Mesenteric fat pad (tissue), 1 donor: Measurements from ENCODE around the gene AFF3. TPM values are rescaled to one million over a fixed set of nuclear protein-coding genes. Genes with fewer than 3 reads are reported as not detected.

Experiments
- DNase-seq: peaks from one replicate; pipeline ENCODE4 v3.0.0-alpha.2; 2020; ENCODE audit warnings: low spot score
- total RNA-seq: library from RNA; stranded (reverse); fragmentation: NEBNext Ultra II Directional; extraction: Animal tissue kit (Norgen Biotek cat#: 25700); gene quantifications from one replicate; pipeline ENCODE4 v1.2.1, GENCODE V29; 2021
- donor health status: DM: yes; HTN: yes; CAD: no.

The AFF3 gene
- total RNA-seq, 1 donor from 2014 or later: 4.5 TPM

- DNase-seq: no peak
Observed at GRCh38 chr2:99615247-99615771, 527.1 kb downstream of the AFF3 start.

- DNase-seq: no peak
Observed at GRCh38 chr2:99613980-99614379, 528.4 kb downstream of the AFF3 start.

- no peak for DNase-seq
Observed at GRCh38 chr2:99611786-99612185, 530.6 kb downstream of the AFF3 start.

- DNase-seq: no peak
Observed at GRCh38 chr2:99611034-99611433, 531.4 kb downstream of the AFF3 start.

- DNase-seq: no peak
Observed at GRCh38 chr2:99609851-99610381, 532.5 kb downstream of the AFF3 start.

GRCh38 chr2:99608861-99609260 is 533.5 kb downstream of the AFF3 start:
- no peak for DNase-seq

GRCh38 chr2:99607861-99608491 is 534.4 kb downstream of the AFF3 start:
- no peak for DNase-seq

GRCh38 chr2:99607454-99607853 is 534.9 kb downstream of the AFF3 start:
- no peak for DNase-seq

GRCh38 chr2:99605036-99605435 is 537.4 kb downstream of the AFF3 start:
- no peak for DNase-seq

- no peak for DNase-seq
Observed at GRCh38 chr2:99602476-99602875, 539.9 kb downstream of the AFF3 start.

GRCh38 chr2:99600981-99601651 is 541.3 kb downstream of the AFF3 start:
- DNase-seq: no peak

GRCh38 chr2:99598441-99598840 is 543.9 kb downstream of the AFF3 start:
- DNase-seq: no peak

- no peak for DNase-seq
Observed at GRCh38 chr2:99597616-99598015, 544.8 kb downstream of the AFF3 start.

GRCh38 chr2:99595373-99595772 is 547.0 kb downstream of the AFF3 start:
- DNase-seq: no peak

GRCh38 chr2:99593692-99594427 is 548.5 kb downstream of the AFF3 start:
- DNase-seq: no peak

GRCh38 chr2:99576775-99577174 is 565.6 kb downstream of the AFF3 start:
- DNase-seq: no peak

- no peak for DNase-seq
Observed at GRCh38 chr2:99573634-99574251, 568.6 kb downstream of the AFF3 start.

GRCh38 chr2:99572373-99573164 is 569.8 kb downstream of the AFF3 start:
- DNase-seq: no peak

GRCh38 chr2:99571954-99572353 is 570.4 kb downstream of the AFF3 start:
- no peak for DNase-seq

- DNase-seq: no peak
Observed at GRCh38 chr2:99571533-99571932, 570.9 kb downstream of the AFF3 start.

- DNase-seq: no peak
Observed at GRCh38 chr2:99571021-99571420, 571.4 kb downstream of the AFF3 start.
